Loucy (cell line): Measurements from ENCODE around the gene SHROOM2.

Experiments
- EZH2phosphoT487 ChIP-seq: fragments of 200-600 bp; IDR thresholded peaks from 2 replicates; pipeline ENCODE4 v1.6.1; 2018; ENCODE audit warnings: antibody characterized with exemption, mild to moderate bottlenecking, moderate library complexity, borderline replicate concordance
- TF ChIP-seq, protein P1 (sequence below): fragments of 200-600 bp; sonication (generic); conservative IDR thresholded peaks from 2 replicates; pipeline ENCODE4 v1.5.1; 2014; ENCODE audit warnings: mild to moderate bottlenecking, antibody characterized with exemption, low read length

DNA sequence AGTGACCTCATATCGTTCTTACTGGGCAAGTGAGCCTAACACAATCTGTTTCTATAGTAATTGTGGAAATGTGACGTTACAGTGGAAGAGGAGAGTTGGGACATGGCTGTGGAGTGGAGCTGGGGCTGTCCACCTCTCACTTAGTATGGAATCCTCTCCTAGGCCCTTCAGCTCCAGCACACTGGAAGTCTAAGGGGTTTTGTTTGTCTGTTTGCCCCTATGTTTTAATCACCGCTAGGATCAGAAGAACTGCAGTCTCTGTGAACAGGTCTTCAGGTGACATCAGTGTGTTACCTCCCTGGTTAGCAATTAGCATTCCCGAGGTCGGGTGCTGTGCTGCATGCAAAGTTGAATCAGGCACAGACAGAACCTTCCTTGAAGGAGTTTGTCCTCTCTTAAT, 131.6 kb downstream of the SHROOM2 start:
- TF ChIP-seq, protein P1, sequence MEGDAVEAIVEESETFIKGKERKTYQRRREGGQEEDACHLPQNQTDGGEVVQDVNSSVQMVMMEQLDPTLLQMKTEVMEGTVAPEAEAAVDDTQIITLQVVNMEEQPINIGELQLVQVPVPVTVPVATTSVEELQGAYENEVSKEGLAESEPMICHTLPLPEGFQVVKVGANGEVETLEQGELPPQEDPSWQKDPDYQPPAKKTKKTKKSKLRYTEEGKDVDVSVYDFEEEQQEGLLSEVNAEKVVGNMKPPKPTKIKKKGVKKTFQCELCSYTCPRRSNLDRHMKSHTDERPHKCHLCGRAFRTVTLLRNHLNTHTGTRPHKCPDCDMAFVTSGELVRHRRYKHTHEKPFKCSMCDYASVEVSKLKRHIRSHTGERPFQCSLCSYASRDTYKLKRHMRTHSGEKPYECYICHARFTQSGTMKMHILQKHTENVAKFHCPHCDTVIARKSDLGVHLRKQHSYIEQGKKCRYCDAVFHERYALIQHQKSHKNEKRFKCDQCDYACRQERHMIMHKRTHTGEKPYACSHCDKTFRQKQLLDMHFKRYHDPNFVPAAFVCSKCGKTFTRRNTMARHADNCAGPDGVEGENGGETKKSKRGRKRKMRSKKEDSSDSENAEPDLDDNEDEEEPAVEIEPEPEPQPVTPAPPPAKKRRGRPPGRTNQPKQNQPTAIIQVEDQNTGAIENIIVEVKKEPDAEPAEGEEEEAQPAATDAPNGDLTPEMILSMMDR: no peak
- TF ChIP-seq EZH2phosphoT487: no peak
